Fibroblast of lung (primary cell): ENCODE data around the gene PNPLA7.

Source experiments
- CTCF ChIP-seq, 2 donors: IDR thresholded peaks in 1 of 2; conservative IDR thresholded peaks in 1 of 2; 1 replicate in 1 of 2; 2 replicates in 1 of 2; pipeline ENCODE4 v1.5.1; 2011 to 2012; ENCODE audit warnings: low read length in 2 of 2, control low read depth in 1 of 2, inconsistent platforms in 1 of 2, low read depth in 1 of 2, mild to moderate bottlenecking in 1 of 2
- EZH2 ChIP-seq: IDR thresholded peaks from 2 replicates; pipeline ENCODE4 v1.5.1; 2012; ENCODE audit warnings: low read length, control low read depth, mild to moderate bottlenecking; ENCODE audit errors: missing control alignments

GRCh38 chr9:137411645-137412380, 138.4 kb downstream of the PNPLA7 start:
- TF ChIP-seq CTCF (conservative IDR thresholded peaks at IDR 0.05 in 1 of 2, IDR thresholded peaks at IDR 0.05 in 1 of 2; ENCODE audit: low read depth in 1 of 2, low read length in 2 of 2) (no peak), EZH2 (no peak)
